GM18519 (cell line): ENCODE measurements around the gene EIF1AX.
"Not testable (repeated sequence)": the region's sequence is repeated elsewhere in the genome, so short reads cannot be mapped to it uniquely, and the experiment has no call there.

Experiments
- ATAC-seq: cut with Tn5 transposase; IDR thresholded peaks from one replicate; pipeline ENCODE4 v1.9.1; 2021; ENCODE audit warnings: mild to moderate bottlenecking, moderate library complexity; ENCODE audit not compliant: unreplicated experiment, low FRiP score

Gene EIF1AX

DNA sequence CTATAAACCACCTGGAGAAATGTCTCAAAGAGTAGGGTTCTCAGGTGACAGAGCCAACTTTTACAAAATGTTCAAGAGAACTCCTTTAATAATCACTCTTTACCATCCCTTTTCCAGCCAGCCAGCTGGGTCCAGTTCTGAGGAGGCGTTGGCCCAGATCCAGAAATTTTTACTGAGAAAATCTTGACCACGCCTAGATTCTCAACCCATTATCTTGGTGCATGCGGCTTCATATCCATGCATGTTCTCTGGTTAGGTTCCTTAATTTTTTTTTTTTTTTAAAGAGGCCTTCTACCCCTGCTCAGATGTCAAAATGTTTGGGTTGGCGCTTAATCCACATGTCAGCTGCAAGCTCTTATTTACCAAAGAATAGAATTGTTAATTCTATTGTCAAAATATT is 13.0 kb downstream of the EIF1AX start:
- ATAC-seq, result no peak

GRCh38 chrX:20127440-20127839 is 14.2 kb downstream of the EIF1AX start:
- ATAC-seq, result not testable (repeated sequence)

DNA sequence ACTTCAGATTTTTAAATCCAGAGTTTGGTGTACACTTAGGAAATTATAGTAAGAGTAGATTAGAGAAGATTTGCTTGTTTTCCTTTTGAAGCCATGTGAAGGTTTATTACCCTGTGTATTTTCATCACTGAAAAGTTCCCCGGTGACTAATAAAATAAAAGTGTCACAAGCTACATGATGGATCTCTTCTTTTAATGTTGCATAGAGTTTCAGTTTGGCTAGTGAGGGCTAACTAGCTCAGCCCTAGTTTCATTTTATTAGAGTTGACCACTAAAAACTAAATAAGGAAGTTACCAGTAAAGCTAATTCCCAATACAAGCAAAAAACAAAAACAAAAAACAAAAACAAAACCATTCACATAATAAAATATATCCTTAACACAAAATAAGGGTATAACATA is 14.8 kb downstream of the EIF1AX start:
- not testable (repeated sequence) for ATAC-seq

- ATAC-seq, result no peak
Measured at GRCh38 chrX:20124964-20125363, 16.7 kb downstream of the EIF1AX start.

GRCh38 chrX:20118065-20118824 is 23.4 kb downstream of the EIF1AX start:
- ATAC-seq, result no peak

- no peak for ATAC-seq
Measured at GRCh38 chrX:20116577-20117240, 24.9 kb downstream of the EIF1AX start, which contains the start of gene MAP7D2. TSS of gene MAP7D2 (minus strand) at chrX:20116907. CDS start at chrX:20116879, 28 bp downstream.

- ATAC-seq, result no peak
Measured at GRCh38 chrX:20116087-20116576, 25.5 kb downstream of the EIF1AX start.

GRCh38 chrX:20112022-20112774 is 29.4 kb downstream of the EIF1AX start:
- ATAC-seq, result no peak

GRCh38 chrX:20111271-20111670 is 30.4 kb downstream of the EIF1AX start:
- ATAC-seq, result no peak

GRCh38 chrX:20101934-20102581 is 39.6 kb downstream of the EIF1AX start:
- ATAC-seq, result no peak

- ATAC-seq, result no peak
Measured at GRCh38 chrX:20091499-20091898, 50.1 kb downstream of the EIF1AX start.

DNA sequence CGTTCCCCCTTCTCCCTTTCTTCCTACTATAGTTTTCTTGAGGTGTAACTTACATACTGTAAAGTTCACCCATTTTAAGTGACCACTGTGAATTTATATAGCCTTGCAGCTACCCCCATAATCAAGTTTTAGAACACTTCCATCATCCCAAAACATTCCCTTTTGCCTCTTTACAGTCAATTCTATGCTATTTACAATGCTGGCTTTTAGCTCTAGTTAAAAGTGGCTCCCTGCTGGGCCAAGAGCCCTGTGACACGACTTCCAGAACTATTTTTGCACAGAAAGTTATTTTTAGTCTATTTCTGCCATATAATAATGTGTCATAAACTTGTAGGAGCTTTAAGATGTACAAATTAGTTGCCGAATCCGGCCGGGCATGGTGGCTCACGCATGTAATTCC is 51.8 kb downstream of the EIF1AX start:
- no peak for ATAC-seq

DNA sequence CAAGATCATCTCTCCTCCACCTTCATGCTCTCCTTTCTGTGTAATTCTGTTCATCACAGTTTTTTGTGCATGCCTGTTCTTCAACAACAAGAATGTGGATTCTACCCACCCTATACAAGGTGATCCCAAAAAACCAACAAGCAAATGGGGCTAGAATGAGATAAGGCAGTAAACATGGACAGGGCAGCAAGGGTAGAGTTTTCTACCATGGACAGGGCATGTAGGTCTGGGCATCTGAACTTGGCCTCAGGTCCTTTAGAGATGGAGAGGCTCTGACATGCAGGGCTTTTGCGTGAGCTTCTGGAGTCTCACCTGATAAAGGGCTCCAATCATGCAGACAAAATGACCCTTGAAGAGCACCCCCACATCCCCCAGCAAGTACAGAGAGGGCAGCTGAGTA is 61.4 kb downstream of the EIF1AX start:
- ATAC-seq, result no peak
